ENCODE data around the gene RSPH6A.

- TF ChIP-seq CTCF (IDR thresholded peaks at IDR 0.05; ENCODE audit: poor library complexity) (no peak), EZH2 (IDR thresholded peaks at IDR 0.05; ENCODE audit: borderline replicate concordance) (no peak)
Observed at GRCh38 chr19:45821103-45821521, 6.0 kb upstream of the RSPH6A start.

Data from hepatocyte (in vitro differentiated cells).